Gastrocnemius medialis (tissue), 4 donors: Measurements from ENCODE around the gene RAB11A. TPM values are rescaled to one million over a fixed set of nuclear protein-coding genes. Genes with fewer than 3 reads are reported as not detected.
A peak's percentile ranks its signal among the peaks of the same experiment; 100 is the strongest.

Experiments
- ATAC-seq, 2 donors: fragments of 150-250 bp; one replicate each; pipeline ENCODE4 v1.9.1; 2016
- DNase-seq, 2 donors: peaks; one replicate each; pipeline ENCODE4 v3.0.0-alpha.2; 2019
- H3K27ac ChIP-seq, 4 donors: fragments of 200-600 bp; sonication (generic); 1 replicate in 1 of 4; 2 replicates in 3 of 4; pipeline ENCODE4 v1.5.1; 2016 to 2018; ENCODE audit warnings: mild to moderate bottlenecking in 2 of 4, moderate library complexity in 1 of 4
- H3K27me3 ChIP-seq, 3 donors: fragments of 200-600 bp; sonication (generic) in 2 of 3; 1 replicate in 1 of 3; 2 replicates in 2 of 3; pipeline versions ENCODE4 v1.5.1 to v1.6.0; 2016 to 2019; ENCODE audit warnings: mild to moderate bottlenecking in 1 of 3, moderate library complexity in 1 of 3
- H3K36me3 ChIP-seq, 2 donors: fragments of 200-600 bp; sonication (generic) in 1 of 2; one replicate each; pipeline ENCODE4 v1.5.1; 2017 to 2018
- H3K4me1 ChIP-seq, 2 donors: fragments of 200-600 bp; sonication (generic) in 1 of 2; one replicate each; pipeline ENCODE4 v1.5.1; 2016 to 2017; ENCODE audit warnings: mild to moderate bottlenecking in 2 of 2
- H3K4me3 ChIP-seq, 4 donors: fragments of 200-600 bp; sonication (generic) in 3 of 4; 1 replicate in 1 of 4; 2 replicates in 3 of 4; pipeline ENCODE4 v1.5.1; 2016 to 2019; ENCODE audit warnings: mild to moderate bottlenecking in 2 of 4
- H3K9me3 ChIP-seq, 3 donors: fragments of 200-600 bp; sonication (generic) in 2 of 3; 1 replicate in 1 of 3; 2 replicates in 2 of 3; pipeline ENCODE4 v1.5.1; 2016 to 2019
- CTCF ChIP-seq, 5 experiments: fragments of 450-650 bp in 3 of 5; fragments of 200-600 bp in 2 of 5; sonication (generic) in 2 of 5; IDR thresholded peaks in 4 of 5; conservative IDR thresholded peaks in 1 of 5; 1 replicate in 4 of 5; 2 replicates in 1 of 5; pipeline ENCODE4 v1.5.1; 2016 to 2019; ENCODE audit warnings: antibody characterized with exemption in 5 of 5, mild to moderate bottlenecking in 3 of 5, moderate library complexity in 3 of 5
- POLR2A ChIP-seq, 2 donors: fragments of 450-650 bp; IDR thresholded peaks; one replicate each; pipeline ENCODE4 v1.6.1; 2017; ENCODE audit warnings: antibody characterized with exemption in 2 of 2, mild to moderate bottlenecking in 2 of 2, moderate library complexity in 2 of 2
- in situ Hi-C, 4 donors: fragments of 200-750 bp; cut with MboI; loops; one replicate each; pipeline versions ENCODE4 v1.15.0 to v1.8.0; 2017; ENCODE audit warnings: low sequenced_read_pairs in 4 of 4
- intact Hi-C: fragments of 100-400 bp; cut with DNase I; formaldehyde crosslinking; loops from one replicate; pipeline ENCODE4 v1.15.1; 2023; ENCODE audit warnings: low total_unique reads
- total RNA-seq, 4 donors: library from RNA; depleted of rRNA; stranded (reverse); fragments of >200 nt; gene quantifications; one replicate each; pipeline versions ENCODE4 v1.1.0 to v1.2.3, GENCODE V29; 2016

RAB11A gene
- total RNA-seq, 4 donors from 2014 or later = 93.0 to 207 (median 166) TPM

GRCh38 chr15:65829130-65829764 lies 40.0 kb upstream of the RAB11A start:
- no peaks in the 10 kb centered on the region for H3K9me3 ChIP-seq
- no peaks in the 10 kb centered on the region for H3K36me3 ChIP-seq
- intact Hi-C loops (loop anchor here (2.0 kb wide), 1 partner anchor 190 kb away; no protein-coding TSS in a partner anchor), in situ Hi-C loops (no loop called here)
- TF ChIP-seq CTCF (IDR thresholded peaks at IDR 0.05 in 4 of 5, conservative IDR thresholded peaks at IDR 0.05 in 1 of 5) = peak in 3 of 5 experiments; percentile 6 to 40 (median 9)
- no peak for TF ChIP-seq POLR2A (IDR thresholded peaks at IDR 0.05)
- no peak overlapping the region for H3K4me3 ChIP-seq
- H3K27ac ChIP-seq = no peak overlapping the region
- H3K4me1 ChIP-seq = peaks cover 24 to 43% of the 10 kb centered on the region in 2 donors
- no peaks in the 10 kb centered on the region for H3K27me3 ChIP-seq
- ATAC-seq = no peak
- no peak for DNase-seq

- DNase-seq (peak; percentile 94 to 97), ATAC-seq (peak; percentile 98 to 99)
- no peaks in the 10 kb centered on the region for H3K36me3 ChIP-seq
- TF ChIP-seq CTCF (IDR thresholded peaks at IDR 0.05 in 4 of 5, conservative IDR thresholded peaks at IDR 0.05 in 1 of 5) = peak in 4 of 5 experiments; percentile 10 to 36 (median 28)
- TF ChIP-seq POLR2A (IDR thresholded peaks at IDR 0.05) = no peak
- peaks cover 29 to 52% of the 10 kb centered on the region in 2 donors for H3K4me1 ChIP-seq
- peak overlapping the region; percentile 7 to 41 (median 34) for H3K4me3 ChIP-seq
- no peaks in the 10 kb centered on the region for H3K9me3 ChIP-seq
- no peaks in the 10 kb centered on the region for H3K27me3 ChIP-seq
- intact Hi-C loops = loop anchor here (1.0 to 2.0 kb wide), 3 partner anchors 24 to 40 kb away; partner anchors contain the start of genes DENND4A and RAB11A
- peak overlapping the region; percentile 86 to 95 (median 91) for H3K27ac ChIP-seq
- in situ Hi-C loops = loop anchor here in 2 of 4 donors (5.0 kb wide), 2 partner anchors 40 kb away; partner anchors contain the start of gene DENND4A (in 1 of the 2)
Measured at GRCh38 chr15:65832549-65833364, 36.5 kb upstream of the RAB11A start.

- intact Hi-C loops = loop anchor here (2.0 kb wide), 1 partner anchor 41 kb away; the partner anchor contains the start of gene DENND4A
- in situ Hi-C loops = loop anchor here in 2 of 4 donors (5.0 kb wide), 2 partner anchors 39 to 41 kb away; partner anchors contain the start of gene DENND4A (in 1 of the 2)
Measured at GRCh38 chr15:65833501-65834205, 35.6 kb upstream of the RAB11A start.

More at GRCh38 chr15:65833501-65834205, 35.6 kb upstream of the RAB11A start:
- H3K4me3 ChIP-seq = peak overlapping the region; percentile 7 to 41 (median 34)
- no peaks in the 10 kb centered on the region for H3K36me3 ChIP-seq
- DNase-seq = peak; percentile 24 to 30
- TF ChIP-seq POLR2A (IDR thresholded peaks at IDR 0.05) (no peak), CTCF (IDR thresholded peaks at IDR 0.05 in 4 of 5, conservative IDR thresholded peaks at IDR 0.05 in 1 of 5) (no peak)
- H3K9me3 ChIP-seq = no peaks in the 10 kb centered on the region
- H3K27me3 ChIP-seq = no peaks in the 10 kb centered on the region
- H3K27ac ChIP-seq = peak overlapping the region; percentile 86 to 95 (median 91)
- peaks cover 29 to 52% of the 10 kb centered on the region in 2 donors for H3K4me1 ChIP-seq
- no peak for ATAC-seq
